ENCODE data around the gene CSHL1.

- TF ChIP-seq CTCF (IDR thresholded peaks at IDR 0.05; ENCODE audit: insufficient read depth, low read depth, low read length) (peak; percentile 57), EZH2 (IDR thresholded peaks at IDR 0.05; ENCODE audit: insufficient read depth, low read length) (no peak)
Observed at GRCh38 chr17:63881935-63882601, 29.0 kb downstream of the CSHL1 start, which contains the start of gene GH2.
